ENCODE measurements around the gene MRPL4. TPM values are rescaled to one million over a fixed set of nuclear protein-coding genes. Genes with fewer than 3 reads are reported as not detected.

MRPL4 gene
- total RNA-seq, 1 experiment from 2014 or later: 112 TPM

GRCh38 chr19:10207026-10207425, 45.0 kb upstream of the MRPL4 start:
- H3K4me1 Mint-ChIP-seq: peaks cover 15% of the 10 kb centered on the region
- no peak overlapping the region for H3K4me3 Mint-ChIP-seq
- H3K27me3 Mint-ChIP-seq (ENCODE audit: low read depth): peaks cover 4% of the 10 kb centered on the region
- H3K27ac Mint-ChIP-seq: no peak overlapping the region
- DNase-seq (ENCODE audit: low spot score): no peak
- peaks cover 16% of the 10 kb centered on the region for H3K9me3 Mint-ChIP-seq
- POLR2A ChIA-PET: no interaction called here
- CTCF ChIA-PET: interaction anchor here (0.7 to 1.7 kb wide), 4 partner anchors 13 to 52 kb away, joined by 3 to 11 read pairs (median 6); no protein-coding TSS in a partner anchor
- no peak for ATAC-seq
- TF ChIP-seq, protein P1, sequence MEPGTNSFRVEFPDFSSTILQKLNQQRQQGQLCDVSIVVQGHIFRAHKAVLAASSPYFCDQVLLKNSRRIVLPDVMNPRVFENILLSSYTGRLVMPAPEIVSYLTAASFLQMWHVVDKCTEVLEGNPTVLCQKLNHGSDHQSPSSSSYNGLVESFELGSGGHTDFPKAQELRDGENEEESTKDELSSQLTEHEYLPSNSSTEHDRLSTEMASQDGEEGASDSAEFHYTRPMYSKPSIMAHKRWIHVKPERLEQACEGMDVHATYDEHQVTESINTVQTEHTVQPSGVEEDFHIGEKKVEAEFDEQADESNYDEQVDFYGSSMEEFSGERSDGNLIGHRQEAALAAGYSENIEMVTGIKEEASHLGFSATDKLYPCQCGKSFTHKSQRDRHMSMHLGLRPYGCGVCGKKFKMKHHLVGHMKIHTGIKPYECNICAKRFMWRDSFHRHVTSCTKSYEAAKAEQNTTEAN (CRISPR knock-in tag; IDR thresholded peaks at IDR 0.05): no peak
- no peak for TF ChIP-seq ZBTB21 (CRISPR knock-in tag; IDR thresholded peaks at IDR 0.05; ENCODE audit: borderline replicate concordance)
- no peak for TF ChIP-seq CREB1 (CRISPR knock-in tag; IDR thresholded peaks at IDR 0.05)
- TF ChIP-seq, protein P2, sequence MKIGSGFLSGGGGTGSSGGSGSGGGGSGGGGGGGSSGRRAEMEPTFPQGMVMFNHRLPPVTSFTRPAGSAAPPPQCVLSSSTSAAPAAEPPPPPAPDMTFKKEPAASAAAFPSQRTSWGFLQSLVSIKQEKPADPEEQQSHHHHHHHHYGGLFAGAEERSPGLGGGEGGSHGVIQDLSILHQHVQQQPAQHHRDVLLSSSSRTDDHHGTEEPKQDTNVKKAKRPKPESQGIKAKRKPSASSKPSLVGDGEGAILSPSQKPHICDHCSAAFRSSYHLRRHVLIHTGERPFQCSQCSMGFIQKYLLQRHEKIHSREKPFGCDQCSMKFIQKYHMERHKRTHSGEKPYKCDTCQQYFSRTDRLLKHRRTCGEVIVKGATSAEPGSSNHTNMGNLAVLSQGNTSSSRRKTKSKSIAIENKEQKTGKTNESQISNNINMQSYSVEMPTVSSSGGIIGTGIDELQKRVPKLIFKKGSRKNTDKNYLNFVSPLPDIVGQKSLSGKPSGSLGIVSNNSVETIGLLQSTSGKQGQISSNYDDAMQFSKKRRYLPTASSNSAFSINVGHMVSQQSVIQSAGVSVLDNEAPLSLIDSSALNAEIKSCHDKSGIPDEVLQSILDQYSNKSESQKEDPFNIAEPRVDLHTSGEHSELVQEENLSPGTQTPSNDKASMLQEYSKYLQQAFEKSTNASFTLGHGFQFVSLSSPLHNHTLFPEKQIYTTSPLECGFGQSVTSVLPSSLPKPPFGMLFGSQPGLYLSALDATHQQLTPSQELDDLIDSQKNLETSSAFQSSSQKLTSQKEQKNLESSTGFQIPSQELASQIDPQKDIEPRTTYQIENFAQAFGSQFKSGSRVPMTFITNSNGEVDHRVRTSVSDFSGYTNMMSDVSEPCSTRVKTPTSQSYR (CRISPR knock-in tag; IDR thresholded peaks at IDR 0.05): no peak
- TF ChIP-seq SMAD4 (CRISPR knock-in tag; IDR thresholded peaks at IDR 0.05): no peak
- TF ChIP-seq HMGA2 (CRISPR knock-in tag; IDR thresholded peaks at IDR 0.05): no peak
- TF ChIP-seq FOXP1 (CRISPR knock-in tag; IDR thresholded peaks at IDR 0.05; ENCODE audit: borderline replicate concordance): no peak
- TF ChIP-seq PRRX2 (CRISPR knock-in tag; IDR thresholded peaks at IDR 0.05): no peak
- TF ChIP-seq ATF6 (CRISPR knock-in tag; IDR thresholded peaks at IDR 0.05): no peak
- TF ChIP-seq NR3C1 (CRISPR knock-in tag; conservative IDR thresholded peaks at IDR 0.05; ENCODE audit: low read depth): no peak
- no peak for TF ChIP-seq MXD4 (CRISPR knock-in tag; IDR thresholded peaks at IDR 0.05; ENCODE audit: borderline replicate concordance)
- TF ChIP-seq ZNF121 (CRISPR knock-in tag; IDR thresholded peaks at IDR 0.05): no peak
- TF ChIP-seq CDX4 (CRISPR knock-in tag; IDR thresholded peaks at IDR 0.05; ENCODE audit: borderline replicate concordance): no peak
- TF ChIP-seq NFE2L1 (CRISPR knock-in tag; IDR thresholded peaks at IDR 0.05): no peak
- TF ChIP-seq MAX (CRISPR knock-in tag; IDR thresholded peaks at IDR 0.05): no peak
- no peak for TF ChIP-seq FOXK1 (CRISPR knock-in tag; IDR thresholded peaks at IDR 0.05)
- no peak for TF ChIP-seq ZNF532 (CRISPR knock-in tag; IDR thresholded peaks at IDR 0.05; ENCODE audit: borderline replicate concordance)
- TF ChIP-seq SOX15 (CRISPR knock-in tag; IDR thresholded peaks at IDR 0.05): no peak
- no peak for TF ChIP-seq TP53 (CRISPR knock-in tag; IDR thresholded peaks at IDR 0.05)
- no peak for TF ChIP-seq USF2 (CRISPR knock-in tag; IDR thresholded peaks at IDR 0.05)
- H3K36me3 Mint-ChIP-seq: no peaks in the 10 kb centered on the region; the same call in 1 of the 2 replicates

Data from WTC11 (cell line).